ENCODE measurements around the gene SP140L.

DNA sequence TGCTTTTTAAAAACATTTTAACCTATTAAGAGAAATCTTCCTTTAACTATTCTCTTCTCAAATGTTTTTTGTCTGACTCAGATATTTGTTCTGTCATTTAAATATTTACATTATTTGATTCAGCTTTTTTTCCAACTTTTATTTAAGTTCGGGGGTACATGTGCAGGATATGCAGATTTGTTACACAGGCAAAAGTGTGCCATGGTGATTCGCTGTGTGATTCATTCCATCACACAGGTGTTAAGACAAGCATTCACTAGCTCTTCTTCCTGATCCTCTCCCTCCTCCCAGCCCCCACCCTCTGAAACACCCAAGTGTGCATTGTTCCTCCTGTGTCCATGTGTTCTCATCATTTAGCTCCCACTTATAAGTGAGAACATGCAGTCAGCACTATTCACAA lies 108.4 kb downstream of the SP140L start:
- no peak for TF ChIP-seq POLR2A (IDR thresholded peaks at IDR 0.05)
- TF ChIP-seq, protein P1, sequence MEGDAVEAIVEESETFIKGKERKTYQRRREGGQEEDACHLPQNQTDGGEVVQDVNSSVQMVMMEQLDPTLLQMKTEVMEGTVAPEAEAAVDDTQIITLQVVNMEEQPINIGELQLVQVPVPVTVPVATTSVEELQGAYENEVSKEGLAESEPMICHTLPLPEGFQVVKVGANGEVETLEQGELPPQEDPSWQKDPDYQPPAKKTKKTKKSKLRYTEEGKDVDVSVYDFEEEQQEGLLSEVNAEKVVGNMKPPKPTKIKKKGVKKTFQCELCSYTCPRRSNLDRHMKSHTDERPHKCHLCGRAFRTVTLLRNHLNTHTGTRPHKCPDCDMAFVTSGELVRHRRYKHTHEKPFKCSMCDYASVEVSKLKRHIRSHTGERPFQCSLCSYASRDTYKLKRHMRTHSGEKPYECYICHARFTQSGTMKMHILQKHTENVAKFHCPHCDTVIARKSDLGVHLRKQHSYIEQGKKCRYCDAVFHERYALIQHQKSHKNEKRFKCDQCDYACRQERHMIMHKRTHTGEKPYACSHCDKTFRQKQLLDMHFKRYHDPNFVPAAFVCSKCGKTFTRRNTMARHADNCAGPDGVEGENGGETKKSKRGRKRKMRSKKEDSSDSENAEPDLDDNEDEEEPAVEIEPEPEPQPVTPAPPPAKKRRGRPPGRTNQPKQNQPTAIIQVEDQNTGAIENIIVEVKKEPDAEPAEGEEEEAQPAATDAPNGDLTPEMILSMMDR (IDR thresholded peaks at IDR 0.05), result no peak

Data from thyroid gland (tissue), 4 donors.